ENCODE results near the gene CPN2.

CPN2 gene

DNA sequence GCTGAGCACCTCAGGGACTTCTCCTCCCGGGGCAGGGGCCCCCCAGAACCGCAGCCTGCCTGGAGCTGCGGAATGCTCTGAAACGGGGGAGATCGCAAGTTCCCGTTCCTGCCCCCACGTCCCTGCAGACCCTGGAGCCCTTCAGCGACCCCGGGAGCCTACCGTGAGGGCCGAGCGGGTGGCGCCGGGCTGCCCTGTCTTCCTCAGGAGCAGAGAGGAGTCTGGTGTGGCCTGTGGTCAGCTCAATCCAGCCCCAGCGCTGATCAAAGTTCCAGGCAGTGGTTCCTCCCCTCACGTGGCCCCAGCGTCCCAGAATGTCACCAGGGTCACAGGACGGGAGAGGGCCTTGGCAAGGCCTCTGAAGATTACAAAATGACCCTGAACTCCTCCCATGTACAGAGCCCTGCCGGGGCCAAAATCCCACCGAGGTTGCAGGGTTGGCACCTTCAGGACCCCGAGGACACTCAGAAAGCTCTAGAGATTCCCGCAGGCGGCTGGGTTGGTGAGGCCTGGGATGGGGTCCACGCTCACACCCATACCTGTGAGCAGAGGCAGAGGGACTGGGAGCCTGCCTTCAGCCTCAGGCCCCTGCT, at the start of gene CPN2:
Gene CPN2, minus strand, starts transcription at position 249 of the 593 bp plus-strand sequence. CDS start 8,626 bp downstream, outside the sequence.
- no peak for DNase-seq

GRCh38 chr3:194399874-194400411, 48.8 kb upstream of the CPN2 start:
- no peak for DNase-seq

DNA sequence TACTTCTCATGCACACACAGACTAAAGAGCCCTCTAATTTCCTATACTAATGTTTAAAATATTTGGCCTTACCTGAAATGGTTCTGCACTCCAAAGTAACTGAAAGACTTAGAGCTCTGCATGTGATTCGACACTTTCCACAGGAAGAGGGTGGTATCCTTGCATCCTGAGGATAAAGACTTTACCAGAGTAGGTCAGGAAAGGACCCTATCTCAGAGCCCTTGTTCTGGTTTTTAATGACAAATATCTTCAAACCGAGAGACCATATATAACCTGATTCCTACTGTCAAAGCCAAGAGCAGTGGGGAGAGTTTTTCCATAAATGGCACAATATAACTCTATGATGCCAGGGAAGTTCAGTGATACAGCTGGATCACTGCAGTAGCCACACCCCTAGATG, 48.0 kb upstream of the CPN2 start, which contains the start of gene GP5:
Gene GP5, minus strand, starts transcription at position 101 of the 400 bp plus-strand sequence. CDS start 984 bp downstream, outside the sequence.
- DNase-seq, result no peak

GRCh38 chr3:194397757-194398312, 46.7 kb upstream of the CPN2 start:
- DNase-seq, result no peak

DNA sequence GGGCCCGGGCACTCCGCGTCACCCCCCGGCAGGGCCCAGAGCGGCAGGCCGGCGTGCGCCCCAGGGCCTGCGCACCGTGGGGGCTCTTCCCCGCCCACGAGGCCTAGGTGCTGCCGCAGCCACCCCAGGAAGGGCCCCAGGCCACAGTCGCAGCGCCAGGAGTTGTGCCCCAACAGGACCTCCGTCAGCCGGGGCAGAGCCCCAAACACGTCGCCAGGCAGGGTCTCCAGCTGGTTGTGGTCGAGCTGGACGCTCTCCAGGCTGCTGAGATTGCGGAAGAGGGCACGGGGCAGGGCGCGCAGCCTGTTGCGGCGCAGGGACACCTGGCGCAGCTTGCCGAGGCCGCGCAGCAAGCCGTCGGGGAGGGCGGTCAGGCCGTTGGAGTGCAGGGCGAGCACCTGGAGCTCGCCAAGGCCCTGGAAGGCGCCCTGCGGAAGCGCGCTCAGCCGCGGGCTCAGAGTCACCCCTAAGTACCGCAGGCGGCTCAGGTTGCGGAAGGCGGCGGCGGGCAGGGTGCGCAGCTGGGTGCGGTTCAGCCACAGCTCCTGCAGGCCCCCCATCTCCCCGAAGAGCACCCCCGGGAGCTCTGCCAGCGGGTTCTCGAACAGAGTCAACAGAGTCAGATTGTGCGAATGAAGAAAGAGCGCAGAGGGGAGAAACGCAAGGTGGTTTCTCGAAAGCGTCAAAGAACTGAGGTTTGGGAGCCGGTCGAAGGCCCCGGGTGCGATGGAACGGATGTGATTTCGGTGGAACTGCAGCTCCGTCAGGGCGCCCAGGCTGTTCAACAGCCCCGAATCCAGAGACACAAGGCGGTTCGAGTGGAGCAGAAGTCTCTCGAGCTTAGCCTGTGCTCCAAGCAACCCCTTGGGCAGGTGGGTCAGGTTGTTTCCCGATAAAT, 46.0 kb upstream of the CPN2 start:
- no peak for DNase-seq

- no peak for DNase-seq
These were observed 45.4 kb upstream of the CPN2 start for GRCh38 chr3:194396539-194396858.

- no peak for DNase-seq
These were observed 44.8 kb upstream of the CPN2 start for GRCh38 chr3:194395778-194396538.

- peak; percentile 19 for DNase-seq
These were observed 44.1 kb upstream of the CPN2 start for GRCh38 chr3:194395212-194395611.

DNA sequence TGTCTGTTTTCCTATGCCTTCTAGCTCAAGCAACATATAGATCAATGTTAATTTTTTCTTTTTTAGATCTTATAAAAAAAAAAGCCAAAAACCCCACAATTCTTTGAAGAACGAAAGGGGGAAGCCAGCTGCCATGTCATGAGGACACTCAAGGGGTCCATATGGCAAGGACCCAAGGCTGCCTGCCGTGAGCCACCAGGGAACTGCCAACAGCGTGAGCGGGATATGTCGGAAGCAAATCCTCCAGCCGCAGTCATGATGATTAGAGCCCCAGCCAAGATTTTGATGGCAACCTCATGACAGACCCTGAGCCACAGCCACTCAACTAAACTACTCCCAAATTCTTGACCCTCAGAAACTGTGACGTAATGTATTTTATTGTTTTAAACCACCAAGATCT, 41.4 kb upstream of the CPN2 start:
- no peak for DNase-seq

GRCh38 chr3:194390835-194391234, 39.7 kb upstream of the CPN2 start:
- DNase-seq, result no peak

DNA sequence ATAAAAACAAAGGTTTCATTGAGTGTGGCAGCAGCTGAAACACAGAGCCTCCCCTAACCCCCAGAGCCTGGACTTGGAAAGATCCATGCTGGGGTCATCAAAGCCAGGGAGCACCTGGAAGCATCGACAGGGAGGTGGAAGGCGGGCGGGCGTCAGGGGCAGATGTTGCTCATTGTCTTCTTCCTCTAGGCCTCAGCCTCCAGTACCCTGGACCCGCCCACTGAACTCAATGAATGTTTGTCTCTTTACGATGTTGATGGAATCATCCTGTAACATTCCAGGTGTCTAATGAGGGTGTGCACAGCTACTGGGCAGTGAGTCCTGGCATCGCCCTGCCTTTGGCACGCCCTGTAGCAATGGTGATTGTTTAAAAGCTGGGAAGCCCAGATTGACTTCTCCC, 38.1 kb upstream of the CPN2 start:
- no peak for DNase-seq

DNA sequence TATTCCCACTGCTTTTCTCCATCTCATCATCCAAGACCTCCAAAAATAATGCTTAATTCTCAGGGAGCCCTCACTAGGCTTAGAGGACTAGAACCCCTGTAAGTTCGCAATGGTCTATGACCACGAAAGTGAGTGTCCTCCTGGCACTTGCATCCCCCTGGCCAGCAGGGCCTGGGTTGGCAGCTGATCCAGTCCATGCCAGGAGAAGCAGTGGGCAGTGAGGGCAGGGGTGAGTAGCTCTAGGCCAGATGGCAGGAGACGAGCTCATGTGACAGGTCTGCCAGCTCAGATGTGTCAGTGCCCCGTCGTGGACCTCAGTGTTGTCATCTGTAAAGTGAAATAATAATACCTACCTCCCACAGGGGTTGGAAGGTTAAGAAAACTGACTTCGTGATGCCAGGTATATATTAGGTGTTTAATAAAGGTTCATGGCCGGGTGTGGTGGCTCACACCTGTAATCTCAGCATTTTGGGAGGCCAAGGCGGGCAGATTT, 36.8 kb upstream of the CPN2 start:
- no peak for DNase-seq

GRCh38 chr3:194387276-194387675, 36.1 kb upstream of the CPN2 start:
- DNase-seq, result no peak

DNA sequence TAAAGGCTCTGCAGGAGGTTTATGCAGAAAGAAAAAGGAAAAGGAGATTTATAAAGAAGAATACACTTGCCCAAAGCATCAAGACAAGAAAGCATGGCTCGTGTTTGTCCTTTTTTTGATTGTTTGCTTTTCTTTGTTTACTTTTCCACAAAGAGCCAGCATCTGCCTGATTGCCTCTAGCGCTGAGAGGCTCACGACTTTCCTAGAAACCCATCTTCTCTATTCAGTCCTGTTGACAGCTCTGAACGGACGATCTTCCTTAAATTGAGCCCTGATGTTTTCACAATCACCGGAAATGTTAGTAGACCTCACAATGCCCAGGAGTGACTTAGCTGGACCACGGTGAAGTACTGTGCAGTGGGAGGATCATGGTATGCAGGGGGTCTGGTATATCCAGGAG, 35.5 kb upstream of the CPN2 start:
- peak; percentile 37 for DNase-seq

- no peak for DNase-seq
These were observed 34.9 kb upstream of the CPN2 start for GRCh38 chr3:194386066-194386465.

GRCh38 chr3:194384569-194385001, 33.5 kb upstream of the CPN2 start:
- DNase-seq, result no peak

DNA sequence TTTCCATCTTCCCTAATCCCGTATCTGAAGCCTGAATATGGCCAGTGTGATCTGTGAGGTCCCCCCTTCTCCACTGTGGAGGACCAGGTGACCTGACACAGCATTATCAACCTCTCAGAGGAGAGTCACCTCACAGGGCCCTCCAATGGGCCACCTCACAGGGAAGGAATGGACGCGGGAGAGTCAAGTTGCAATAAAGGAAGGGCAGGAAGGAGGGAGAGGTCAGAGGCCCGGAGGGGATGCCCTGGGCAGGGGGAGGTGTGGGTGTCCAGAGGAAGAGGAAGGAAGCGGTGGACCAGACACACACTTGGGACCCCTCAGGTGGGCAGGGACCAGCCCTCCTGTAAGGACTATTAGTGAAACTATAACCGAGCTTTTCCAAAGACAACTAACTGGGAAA, 33.0 kb upstream of the CPN2 start:
- no peak for DNase-seq

DNA sequence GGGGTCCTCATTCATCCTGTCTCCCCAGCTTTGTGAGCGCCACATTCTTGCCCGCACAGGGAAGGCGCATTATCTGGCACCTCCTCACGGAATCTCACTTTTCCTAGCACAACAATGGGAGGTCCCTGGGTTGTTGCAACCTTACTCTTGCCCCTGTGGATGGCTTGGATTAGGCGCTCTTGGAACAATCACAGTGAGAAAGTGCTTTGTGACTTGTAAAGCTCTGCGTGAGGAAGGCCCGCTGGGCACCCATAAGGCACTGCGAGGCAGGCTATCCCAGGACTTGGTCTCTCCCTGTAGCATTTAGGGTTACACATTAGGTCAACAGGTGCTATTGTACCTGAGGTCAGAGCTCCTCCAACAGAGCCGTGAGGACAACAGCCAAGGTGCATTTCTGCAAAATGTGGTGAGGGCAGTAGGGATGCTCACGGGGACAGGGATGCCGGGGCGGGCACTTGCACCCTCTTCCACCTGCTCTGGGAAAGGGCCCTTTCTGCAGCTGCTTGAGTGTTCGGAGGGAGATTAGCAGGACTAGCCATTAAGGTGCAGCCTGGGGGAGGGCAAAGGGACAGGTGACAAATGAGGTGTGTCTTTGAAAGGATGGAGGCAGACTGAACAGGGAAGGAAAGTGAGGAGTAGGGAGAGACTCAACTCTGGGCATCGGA, 32.3 kb upstream of the CPN2 start:
- DNase-seq, result no peak

DNA sequence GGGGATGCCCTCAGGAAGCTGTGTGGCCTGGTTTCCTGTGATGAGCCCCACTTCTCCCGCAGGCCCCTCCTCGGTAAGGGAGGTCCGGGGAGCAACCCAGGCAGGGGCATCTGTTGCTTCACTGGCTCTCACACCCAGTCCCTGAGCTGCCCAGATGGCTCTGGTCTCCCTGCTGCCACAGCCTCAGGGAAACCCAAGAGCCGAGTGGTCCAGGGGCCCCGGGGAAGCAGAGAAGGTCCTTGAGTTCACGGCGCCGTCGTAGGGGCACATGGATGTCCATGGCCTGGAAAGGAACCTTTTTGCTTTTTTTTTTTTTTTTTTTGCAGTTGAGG, 31.7 kb upstream of the CPN2 start:
- no peak for DNase-seq

GRCh38 chr3:194382196-194382891, 31.2 kb upstream of the CPN2 start:
- DNase-seq, result no peak

DNA sequence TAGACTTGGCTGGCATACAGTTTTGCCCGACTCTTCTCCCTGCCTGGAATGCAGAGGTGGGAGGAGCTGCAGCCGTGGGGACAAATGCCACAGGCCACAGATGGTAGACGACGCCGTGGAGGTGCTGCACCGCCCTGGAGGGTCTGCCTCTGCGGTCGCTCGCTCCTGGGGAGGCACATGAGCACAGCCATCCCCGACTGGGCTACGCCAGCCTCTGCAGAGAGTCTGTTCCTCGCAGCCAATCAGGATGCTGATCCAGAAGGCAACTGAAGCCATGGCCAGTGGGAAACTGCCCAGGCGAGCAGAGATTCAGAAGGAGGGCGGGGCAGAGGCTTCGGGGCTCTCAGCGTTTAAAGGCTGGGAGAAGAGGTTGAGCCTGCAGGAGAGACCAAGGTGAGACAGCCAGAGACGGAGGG, 30.3 kb upstream of the CPN2 start:
- peak; percentile 38 for DNase-seq

GRCh38 chr3:194380326-194380725, 29.2 kb upstream of the CPN2 start:
- DNase-seq, result no peak
